Keratinocyte (primary cell): ENCODE data around the gene ZC3H4. TPM values are rescaled to one million over a fixed set of nuclear protein-coding genes. Genes with fewer than 3 reads are reported as not detected.

Source experiments
- DNase-seq: peaks from one replicate; pipeline ENCODE4 v3.0.0-alpha.2; 2011; ENCODE audit warnings: low read depth, missing footprints, low spot score
- FAIRE-seq: peaks from 2 replicates; lab custom pipeline; 2011; peaks lifted over from hg19 to GRCh38; lab: Jason Lieb, UNC
- H2AFZ ChIP-seq: 2 replicates; pipeline ENCODE4 v1.6.0; 2012; ENCODE audit warnings: low read length, control low read depth, inconsistent platforms; ENCODE audit not compliant: control insufficient read depth
- H3K27ac ChIP-seq: 2 replicates; pipeline ENCODE4 v1.5.1; 2011; ENCODE audit warnings: low read length; ENCODE audit not compliant: control insufficient read depth, insufficient read depth
- H3K27me3 ChIP-seq: 3 replicates; pipeline ENCODE4 v1.6.0; 2011; ENCODE audit warnings: low read length; ENCODE audit not compliant: control insufficient read depth, insufficient read depth; ENCODE audit errors: extremely low read depth
- H3K36me3 ChIP-seq, 2 experiments: 2 replicates in 1 of 2; 3 replicates in 1 of 2; pipeline ENCODE4 v1.5.1; 2011; ENCODE audit warnings: low read length in 2 of 2, mild to moderate bottlenecking in 1 of 2; ENCODE audit not compliant: control insufficient read depth in 2 of 2, insufficient read depth in 2 of 2; ENCODE audit errors: extremely low read depth in 1 of 2
- H3K4me1 ChIP-seq: 3 replicates; pipeline ENCODE4 v1.5.1; 2011; ENCODE audit warnings: low read length; ENCODE audit not compliant: control insufficient read depth, insufficient read depth; ENCODE audit errors: extremely low read depth
- H3K4me2 ChIP-seq: 3 replicates; pipeline ENCODE4 v1.6.0; 2011; ENCODE audit warnings: low read depth, low read length; ENCODE audit not compliant: control insufficient read depth, insufficient read depth; ENCODE audit errors: extremely low read depth
- H3K4me3 ChIP-seq, 3 experiments: fragments of 200-600 bp in 1 of 3; sonication (generic) in 1 of 3; 2 replicates in 2 of 3; 3 replicates in 1 of 3; pipeline ENCODE4 v1.5.1; 2011 to 2016; ENCODE audit warnings: low read length in 3 of 3, mild to moderate bottlenecking in 3 of 3, control low read depth in 2 of 3, inconsistent platforms in 1 of 3, low read depth in 1 of 3, mixed read lengths in 1 of 3, mixed run types in 1 of 3, moderate library complexity in 1 of 3; ENCODE audit not compliant: control insufficient read depth in 2 of 3, insufficient read depth in 2 of 3; ENCODE audit errors: extremely low read depth in 1 of 3
- H3K79me2 ChIP-seq: 2 replicates; pipeline ENCODE4 v1.6.0; 2012; ENCODE audit warnings: low read length; ENCODE audit not compliant: control insufficient read depth, insufficient read depth
- H3K9ac ChIP-seq: 3 replicates; pipeline ENCODE4 v1.6.0; 2011; ENCODE audit warnings: low read length; ENCODE audit not compliant: control insufficient read depth, insufficient read depth; ENCODE audit errors: extremely low read depth
- H3K9me1 ChIP-seq: 3 replicates; pipeline ENCODE4 v1.6.0; 2011; ENCODE audit warnings: low read length; ENCODE audit not compliant: control insufficient read depth, insufficient read depth; ENCODE audit errors: extremely low read depth
- H3K9me3 ChIP-seq: 2 replicates; pipeline ENCODE4 v1.5.1; 2012; ENCODE audit warnings: low read depth, low read length; ENCODE audit not compliant: control insufficient read depth
- H4K20me1 ChIP-seq: 3 replicates; pipeline ENCODE4 v1.6.0; 2011; ENCODE audit warnings: low read length; ENCODE audit not compliant: control insufficient read depth, insufficient read depth; ENCODE audit errors: extremely low read depth
- CTCF ChIP-seq, 3 experiments: IDR thresholded peaks in 1 of 3; conservative IDR thresholded peaks in 1 of 3; optimal IDR thresholded peaks in 1 of 3; 2 replicates in 2 of 3; 3 replicates in 1 of 3; pipeline versions ENCODE3 to v1.5.1; 2011; ENCODE audit warnings: low read length in 3 of 3, mild to moderate bottlenecking in 3 of 3, moderate library complexity in 2 of 3, control low read depth in 1 of 3, inconsistent platforms in 1 of 3; ENCODE audit not compliant: insufficient read depth in 2 of 3; ENCODE audit errors: extremely low read depth in 1 of 3
- EZH2 ChIP-seq: IDR thresholded peaks from one replicate; pipeline ENCODE4 v1.6.1; 2012; ENCODE audit warnings: inconsistent platforms, mild to moderate bottlenecking, low read length, moderate library complexity
- dilution Hi-C: fragments of 300-500 bp; cut with MboI; formaldehyde crosslinking; loops from one replicate; pipeline ENCODE4 v1.7.0; 2020; ENCODE audit warnings: low sequenced_read_pairs; ENCODE audit not compliant: extremely low pct_ligation_motif_present
- polyA plus RNA-seq, 5 experiments: library from polyadenylated mRNA; depleted of rRNA in 3 of 5; stranded (reverse) in 3 of 5; stranded (forward) in 1 of 5; unstranded in 1 of 5; fragments of >200 nt; gene quantifications; 1 replicate in 1 of 5; 2 replicates in 3 of 5; 3 replicates in 1 of 5; pipeline versions ENCODE4 v1.2.1 to v1.2.3, GENCODE V29; 2011 to 2012; ENCODE audit warnings: missing spikeins in 2 of 5, low read depth in 1 of 5, low replicate concordance in 1 of 5

The ZC3H4 gene
- polyA plus RNA-seq, 1 donor (not counting 4 experiments of a cell fraction or from before 2014, with no cell fraction given), result 5.6 TPM

DNA sequence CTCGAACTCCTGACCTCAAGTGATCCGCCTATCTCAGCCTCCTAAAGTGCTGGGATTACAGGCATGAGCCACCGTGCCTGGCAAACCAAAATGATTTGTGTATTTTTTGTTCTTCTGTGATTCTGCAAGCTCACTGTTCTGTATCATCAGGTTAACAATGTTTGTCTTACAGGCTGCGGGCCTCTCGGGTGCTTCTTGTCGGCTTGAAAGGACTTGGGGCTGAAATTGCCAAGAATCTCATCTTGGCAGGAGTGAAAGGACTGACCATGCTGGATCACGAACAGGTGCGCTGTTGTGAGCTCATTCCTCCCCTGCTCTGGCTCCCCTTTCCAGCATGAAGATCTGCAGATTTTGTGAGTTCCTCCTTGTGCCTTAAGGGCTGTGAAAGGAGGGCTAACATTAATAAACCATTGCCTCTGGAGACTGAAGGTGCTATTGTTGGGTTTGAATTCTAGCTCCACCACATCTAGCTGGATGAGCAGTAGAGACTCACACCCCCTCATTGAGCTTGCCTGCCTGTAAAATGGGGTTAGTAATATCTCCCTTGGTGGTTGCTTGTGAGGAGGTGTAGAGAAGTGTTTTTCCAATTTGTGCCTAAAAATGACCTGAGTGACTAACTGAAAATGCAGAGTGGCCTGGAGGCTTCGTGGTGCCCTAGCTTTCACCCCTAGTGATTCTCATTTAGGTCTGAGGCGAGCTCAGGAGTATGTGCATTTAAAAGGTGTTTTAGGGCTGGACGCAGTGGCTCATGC is 29.9 kb upstream of the ZC3H4 start:
- dilution Hi-C loops, result no loop called here
- peaks cover 20 to 24% of the 10 kb centered on the region in 2 experiments for H3K36me3 ChIP-seq
- no peak overlapping the region for H3K4me2 ChIP-seq
- H3K4me3 ChIP-seq, result no peak overlapping the region
- no peaks in the 10 kb centered on the region for H3K4me1 ChIP-seq
- no peak overlapping the region for H3K9ac ChIP-seq
- H3K79me2 ChIP-seq, result peaks cover 62% of the 10 kb centered on the region
- H4K20me1 ChIP-seq, result no peaks in the 10 kb centered on the region
- FAIRE-seq (no peak), DNase-seq (no peak)
- no peaks in the 10 kb centered on the region for H3K27me3 ChIP-seq
- no peak overlapping the region for H3K27ac ChIP-seq
- H3K9me1 ChIP-seq, result no peaks in the 10 kb centered on the region
- H2AFZ ChIP-seq, result no peak overlapping the region
- H3K9me3 ChIP-seq, result no peaks in the 10 kb centered on the region
- TF ChIP-seq CTCF (optimal IDR thresholded peaks at IDR 0.05 in 1 of 3, IDR thresholded peaks at IDR 0.05 in 1 of 3, conservative IDR thresholded peaks at IDR 0.05 in 1 of 3; ENCODE audit: extremely low read depth in 1 of 3, insufficient read depth in 2 of 3, low read length in 3 of 3) (no peak), EZH2 (no peak)

- peaks cover 66% of the 10 kb centered on the region for H3K79me2 ChIP-seq
- no peaks in the 10 kb centered on the region for H3K9me1 ChIP-seq
- dilution Hi-C loops, result no loop called here
- H3K4me2 ChIP-seq, result no peak overlapping the region
- FAIRE-seq, result no peak
- no peaks in the 10 kb centered on the region for H4K20me1 ChIP-seq
- no peak for TF ChIP-seq CTCF (optimal IDR thresholded peaks at IDR 0.05 in 1 of 3, IDR thresholded peaks at IDR 0.05 in 1 of 3, conservative IDR thresholded peaks at IDR 0.05 in 1 of 3; ENCODE audit: extremely low read depth in 1 of 3, insufficient read depth in 2 of 3, low read length in 3 of 3)
- TF ChIP-seq EZH2, result no peak
- no peaks in the 10 kb centered on the region for H3K4me1 ChIP-seq
- H3K27me3 ChIP-seq, result no peaks in the 10 kb centered on the region
- no peak overlapping the region for H2AFZ ChIP-seq
- no peak for DNase-seq
- H3K36me3 ChIP-seq, result peaks cover 18 to 24% of the 10 kb centered on the region in 2 experiments
- H3K4me3 ChIP-seq, result no peak overlapping the region
- H3K27ac ChIP-seq, result no peak overlapping the region
- no peaks in the 10 kb centered on the region for H3K9me3 ChIP-seq
- no peak overlapping the region for H3K9ac ChIP-seq
These were observed 29.2 kb upstream of the ZC3H4 start for GRCh38 chr19:47142779-47143178.
